CD4-positive, alpha-beta T cell treated with Interleukin-21 for 1 hour (primary cell): ENCODE data around the gene PTPN22.
A peak's percentile ranks its signal among the peaks of the same experiment; 100 is the strongest.

ENCODE experiments used
- DNase-seq: peaks from one replicate; pipeline ENCODE4 v3.0.0-alpha.2; 2020

Gene PTPN22

DNA sequence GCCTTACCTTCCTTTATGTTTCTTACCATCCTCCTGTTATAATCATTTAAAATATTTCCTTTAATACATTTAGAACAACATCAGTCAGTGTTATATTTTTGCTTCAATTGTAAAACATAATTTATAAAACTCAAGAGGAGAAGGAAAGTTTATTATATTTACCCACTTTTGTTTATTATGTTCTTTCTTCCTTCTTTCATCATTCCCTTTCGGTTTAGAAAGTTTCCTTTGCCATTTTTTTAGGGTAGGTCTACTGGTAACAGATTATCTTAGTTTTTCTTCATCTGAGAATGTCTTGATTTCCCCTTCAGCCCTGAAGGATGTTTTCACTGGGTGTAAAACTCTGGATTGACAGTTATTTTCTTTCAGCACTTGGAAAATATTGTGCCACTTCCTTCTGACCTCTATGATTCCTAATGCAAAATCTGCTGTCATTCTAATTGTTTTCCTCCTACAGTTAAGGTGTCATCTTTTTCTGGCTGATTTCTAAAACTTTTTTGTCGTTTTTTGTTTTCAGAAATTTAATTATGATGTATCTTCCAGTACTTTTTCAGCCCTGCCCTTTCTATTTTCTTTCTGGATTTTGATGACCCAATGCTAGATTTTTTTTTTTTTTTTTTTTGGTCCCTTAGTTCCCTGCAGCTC lies 25.0 kb downstream of the PTPN22 start:
- no peak for DNase-seq

DNA sequence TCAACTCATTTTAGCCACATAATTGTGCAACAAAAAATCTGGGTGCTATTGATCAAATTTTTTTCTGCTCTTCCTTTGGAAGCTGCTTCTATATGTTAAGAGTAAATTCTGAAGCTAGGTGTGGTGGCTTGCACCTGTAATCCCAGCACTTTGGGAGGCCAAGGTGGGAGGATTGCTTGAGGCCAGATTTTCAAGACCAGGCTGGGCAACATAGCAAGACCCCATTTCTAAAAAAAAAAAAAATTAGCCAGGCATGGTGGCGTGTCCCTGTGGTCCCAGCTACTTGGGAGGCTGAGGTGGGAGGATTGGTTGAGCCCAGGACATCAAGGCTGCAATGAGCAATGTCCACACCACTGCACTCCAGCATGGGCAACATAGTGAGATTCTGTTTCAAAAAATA lies 35.0 kb downstream of the PTPN22 start:
- DNase-seq = no peak

DNA sequence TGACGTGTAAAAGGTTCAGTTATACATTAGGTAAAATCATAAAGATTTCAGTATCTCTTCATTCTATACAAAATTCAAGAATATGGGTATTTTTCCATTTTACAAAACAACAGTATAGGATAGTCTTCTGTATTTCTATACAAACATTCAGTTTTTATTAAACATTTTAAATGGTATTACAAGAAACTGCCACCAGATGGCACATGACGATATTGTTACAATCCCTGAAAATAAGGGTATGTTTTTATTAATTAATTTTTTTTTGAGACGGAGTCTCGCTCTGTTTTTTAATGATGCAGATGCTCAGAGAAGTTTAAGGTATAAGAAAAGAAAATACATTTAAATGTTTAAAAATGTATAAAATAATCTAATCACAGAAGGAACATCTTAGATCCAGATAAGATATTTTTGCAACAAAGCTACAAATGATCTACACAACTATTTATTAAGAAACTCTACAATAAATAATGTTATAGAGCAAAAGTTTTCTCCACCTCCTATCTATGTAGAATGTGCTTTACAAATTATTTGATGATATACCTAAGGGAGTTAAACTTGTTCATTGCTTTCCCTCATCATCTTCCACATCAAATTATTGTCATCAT lies 35.7 kb downstream of the PTPN22 start:
- DNase-seq = peak; percentile 74

DNA sequence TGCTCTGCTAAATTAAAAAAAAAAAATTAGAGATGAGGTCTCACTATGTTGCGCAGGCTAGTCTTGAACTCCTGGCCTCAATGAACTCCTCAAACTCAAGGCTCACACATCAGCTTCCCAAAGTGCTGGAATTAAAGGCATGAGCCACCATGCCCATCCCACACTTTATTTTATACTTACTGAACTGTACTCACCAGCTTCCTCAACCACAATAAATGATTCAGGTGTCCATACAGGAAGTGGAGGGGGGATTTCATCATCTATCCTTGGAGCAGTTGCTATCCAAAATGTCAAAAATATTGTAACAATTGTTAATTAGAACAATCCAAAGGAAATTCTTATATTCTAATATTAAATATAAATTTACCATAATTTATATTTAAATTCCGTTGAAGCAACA lies 36.8 kb downstream of the PTPN22 start:
- no peak for DNase-seq

DNA sequence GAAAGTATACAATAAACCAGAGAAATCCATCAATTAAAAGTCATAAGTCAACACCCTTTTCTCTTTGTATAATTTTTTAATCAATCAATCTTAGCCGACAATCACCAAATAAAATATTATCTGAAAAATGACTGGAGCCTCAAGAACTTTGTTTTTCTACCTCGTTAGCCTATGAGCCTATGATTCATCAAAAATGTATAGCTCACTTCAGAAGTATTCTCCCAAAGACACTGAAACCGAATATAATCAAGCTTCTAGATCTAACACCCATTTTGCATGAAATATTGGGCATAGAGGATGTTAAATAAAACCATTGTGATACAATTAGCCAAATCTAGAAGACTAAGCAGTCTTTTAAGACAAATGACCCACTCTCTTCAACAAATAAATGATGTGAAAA lies 41.5 kb downstream of the PTPN22 start:
- DNase-seq = no peak

DNA sequence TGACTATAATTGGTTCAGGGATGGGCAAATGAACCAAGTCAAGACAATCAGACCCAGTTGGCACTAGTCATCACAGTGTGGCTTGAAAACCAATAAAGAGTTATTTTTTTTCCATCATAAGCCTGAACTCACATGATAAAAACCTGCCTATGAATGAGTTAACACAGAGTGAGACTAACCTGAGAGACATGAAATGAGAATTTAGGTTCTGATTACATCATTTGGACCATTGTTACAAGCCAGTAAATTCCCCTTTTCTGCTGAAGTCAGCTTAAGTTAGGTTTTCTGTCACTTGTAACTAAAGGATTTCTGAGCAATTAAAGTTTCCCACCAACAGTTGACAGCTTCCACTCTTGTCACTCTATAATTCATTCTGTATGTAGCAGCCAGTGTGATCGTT lies 49.6 kb downstream of the PTPN22 start:
- DNase-seq = no peak

DNA sequence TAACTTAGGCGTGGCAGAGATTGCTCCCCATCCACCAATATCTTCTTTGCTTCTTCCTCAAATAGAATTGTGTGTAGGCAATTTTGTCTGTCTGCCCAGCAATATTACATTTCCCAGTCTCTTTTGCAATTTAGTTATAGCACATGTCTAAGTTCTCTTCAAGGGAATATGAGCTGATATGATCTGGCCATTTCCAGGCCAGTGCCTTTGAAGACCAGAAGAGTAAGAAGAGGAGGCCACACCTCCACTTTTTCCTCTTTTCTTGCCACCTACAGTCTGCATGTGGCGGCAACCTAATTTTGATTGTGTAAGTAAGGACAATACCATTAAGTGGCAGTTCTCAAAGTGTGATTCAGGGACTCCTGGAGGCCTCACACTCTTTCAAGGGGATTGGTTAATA lies 52.9 kb downstream of the PTPN22 start:
- DNase-seq = no peak

DNA sequence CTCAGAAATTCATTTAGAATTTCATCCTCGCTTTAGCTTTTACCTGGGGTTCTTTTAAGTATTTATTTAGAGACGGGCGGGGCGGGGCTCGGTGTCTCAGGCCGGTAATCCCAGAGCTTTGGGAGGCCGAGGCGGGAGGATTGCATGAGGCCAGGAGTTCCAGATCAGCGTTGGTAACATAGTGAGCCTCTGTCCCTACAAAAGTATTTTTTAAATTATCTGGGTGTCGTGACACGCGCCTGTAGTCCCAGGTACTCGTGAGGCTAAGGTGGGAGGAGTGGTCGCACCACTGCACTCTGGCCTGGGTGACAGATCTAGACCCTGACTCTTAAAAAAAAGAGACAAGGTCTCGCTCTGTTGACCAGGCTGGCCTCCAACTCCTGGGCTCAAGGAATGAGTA lies 58.3 kb downstream of the PTPN22 start:
- no peak for DNase-seq

DNA sequence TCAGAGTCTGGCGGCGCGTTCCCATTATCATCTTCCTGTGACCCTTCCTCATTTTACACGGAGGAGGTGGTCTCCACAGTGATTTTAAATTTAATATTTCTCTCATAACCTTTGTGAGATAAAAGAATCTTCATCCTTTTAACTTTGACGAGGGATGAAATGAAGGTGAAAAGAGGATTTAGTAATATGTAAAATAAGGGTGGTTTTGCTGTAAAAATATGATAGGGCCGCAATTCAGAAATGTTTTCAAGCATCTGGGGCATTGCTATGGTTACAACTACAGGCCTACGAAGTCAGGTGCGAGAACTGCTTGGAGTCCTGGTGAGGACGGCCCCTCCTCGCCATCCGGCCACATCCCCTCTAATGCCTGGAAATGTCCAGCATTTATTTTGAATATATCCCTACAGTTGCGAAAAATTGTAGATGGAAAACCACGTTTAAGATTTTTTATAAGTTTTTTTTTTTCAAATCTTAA lies 58.8 kb downstream of the PTPN22 start:
- peak; percentile 61 for DNase-seq

DNA sequence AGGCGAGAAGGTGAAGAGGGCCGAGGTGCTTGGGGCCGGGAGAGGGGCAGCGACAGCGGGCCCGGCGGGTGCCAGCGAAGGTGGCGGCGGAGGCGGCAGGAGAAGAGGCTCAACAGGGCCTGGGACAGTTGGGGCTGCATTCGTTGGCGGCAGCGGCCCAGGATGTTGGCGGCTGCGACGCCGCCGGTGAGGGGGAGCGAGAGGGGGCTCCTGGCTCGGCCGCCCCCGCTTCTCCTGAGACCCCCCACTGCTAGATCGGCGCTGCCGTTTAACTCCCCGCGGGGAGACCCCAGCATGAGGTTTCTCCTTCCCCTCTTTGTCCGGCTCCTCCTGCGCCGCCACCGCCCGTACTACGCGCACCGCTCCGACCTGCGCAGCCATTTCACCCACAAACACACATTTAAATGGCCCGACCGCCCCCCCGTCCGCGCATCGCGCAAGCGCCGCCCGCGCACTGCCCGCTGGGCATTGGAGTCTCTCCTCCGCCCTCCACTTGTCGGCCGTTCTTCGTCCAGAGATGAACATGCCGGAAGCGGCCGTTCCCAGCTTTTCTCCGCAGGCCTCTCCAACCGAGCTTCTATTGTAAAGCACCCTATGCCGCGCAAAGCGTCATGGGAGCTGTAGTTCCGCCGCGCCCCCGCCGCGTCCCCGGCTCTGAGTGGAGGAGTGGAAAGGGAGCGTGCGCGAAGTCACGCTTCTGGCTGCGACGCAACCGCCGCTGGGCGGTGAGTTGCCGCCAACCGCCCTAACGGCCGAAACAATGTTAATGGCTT lies 59.4 kb downstream of the PTPN22 start, which contains the start of gene RSBN1:
Gene RSBN1, minus strand, starts transcription at position 589 of the 773 bp plus-strand sequence. Its CDS starts 64 bp downstream, at position 525.
- DNase-seq = peak; percentile 99

DNA sequence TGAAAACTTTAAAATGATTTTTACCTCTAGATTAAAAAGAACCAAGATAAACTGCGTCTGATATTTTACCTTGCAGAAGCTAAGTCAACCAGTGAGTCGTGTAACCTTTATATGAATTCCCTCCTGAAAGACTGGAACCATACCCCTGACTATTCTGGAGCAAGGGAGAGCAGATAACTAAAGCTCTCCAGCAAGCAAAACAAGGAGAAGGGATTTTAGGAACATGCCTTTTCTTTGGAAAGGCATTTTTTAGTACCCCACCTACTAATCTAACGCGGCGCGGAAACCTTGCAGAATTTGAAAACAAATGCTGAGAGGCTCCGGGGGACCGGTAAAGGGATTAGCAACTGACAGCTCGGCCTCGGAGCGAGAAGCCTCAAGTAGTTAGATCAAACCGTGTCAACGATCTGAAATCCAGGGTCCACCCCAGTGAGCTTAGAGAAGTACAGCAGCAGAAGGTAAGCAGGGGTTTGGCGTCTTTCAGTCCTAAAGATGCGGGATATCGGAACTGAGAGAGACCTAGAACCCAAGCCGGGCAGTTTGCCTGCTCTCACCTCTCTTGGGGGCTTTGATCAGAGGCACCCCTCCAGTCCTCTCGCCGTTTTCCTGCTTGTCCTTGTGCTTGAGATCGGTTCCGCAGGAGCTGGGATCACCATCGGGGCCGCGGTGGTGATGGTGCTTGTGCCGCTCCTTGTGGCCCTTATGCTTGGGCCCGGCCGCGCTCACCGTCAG lies 60.2 kb downstream of the PTPN22 start:
- DNase-seq = peak; percentile 33

DNA sequence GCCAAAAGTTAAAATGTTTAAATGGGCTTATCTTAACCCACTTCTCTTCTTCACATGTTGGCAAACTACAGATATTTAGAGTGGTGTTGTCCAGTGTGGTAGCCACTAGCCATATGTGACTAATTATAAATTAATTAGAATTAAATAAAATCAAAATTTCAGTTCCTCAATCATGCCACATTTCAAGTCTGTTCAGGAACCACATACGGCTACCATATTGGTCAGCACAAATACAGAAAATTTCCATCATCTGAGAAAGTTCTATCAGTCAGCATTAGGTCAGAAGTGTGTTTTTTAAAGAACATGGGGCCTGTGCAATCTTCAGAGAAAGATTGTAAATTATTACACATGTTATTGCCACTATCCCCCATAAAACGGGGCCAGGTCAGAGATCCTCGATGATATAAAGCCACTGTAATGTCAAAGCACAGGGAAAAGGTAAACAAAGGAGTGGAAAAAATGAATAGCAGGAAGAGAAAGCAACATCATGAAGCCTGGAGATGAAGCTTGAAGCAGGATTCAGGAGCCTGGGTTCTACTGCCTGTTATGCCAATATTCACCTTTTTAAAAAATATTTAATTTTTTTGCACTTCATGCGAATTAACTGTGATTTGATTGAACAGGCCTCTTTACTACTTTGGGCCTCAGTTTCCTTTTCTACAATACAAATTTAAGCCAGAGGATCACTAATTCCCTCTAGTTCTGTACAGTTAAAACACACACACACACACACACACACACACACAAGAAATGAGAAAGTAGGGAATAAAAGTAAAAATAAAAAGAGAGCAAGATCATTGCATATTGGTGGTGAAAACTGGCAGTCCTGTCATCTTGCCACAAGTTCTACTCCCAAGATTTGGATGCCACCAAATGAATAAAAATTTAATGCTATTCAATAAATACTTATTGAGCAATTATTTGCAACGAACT lies 61.6 kb downstream of the PTPN22 start:
- no peak for DNase-seq

DNA sequence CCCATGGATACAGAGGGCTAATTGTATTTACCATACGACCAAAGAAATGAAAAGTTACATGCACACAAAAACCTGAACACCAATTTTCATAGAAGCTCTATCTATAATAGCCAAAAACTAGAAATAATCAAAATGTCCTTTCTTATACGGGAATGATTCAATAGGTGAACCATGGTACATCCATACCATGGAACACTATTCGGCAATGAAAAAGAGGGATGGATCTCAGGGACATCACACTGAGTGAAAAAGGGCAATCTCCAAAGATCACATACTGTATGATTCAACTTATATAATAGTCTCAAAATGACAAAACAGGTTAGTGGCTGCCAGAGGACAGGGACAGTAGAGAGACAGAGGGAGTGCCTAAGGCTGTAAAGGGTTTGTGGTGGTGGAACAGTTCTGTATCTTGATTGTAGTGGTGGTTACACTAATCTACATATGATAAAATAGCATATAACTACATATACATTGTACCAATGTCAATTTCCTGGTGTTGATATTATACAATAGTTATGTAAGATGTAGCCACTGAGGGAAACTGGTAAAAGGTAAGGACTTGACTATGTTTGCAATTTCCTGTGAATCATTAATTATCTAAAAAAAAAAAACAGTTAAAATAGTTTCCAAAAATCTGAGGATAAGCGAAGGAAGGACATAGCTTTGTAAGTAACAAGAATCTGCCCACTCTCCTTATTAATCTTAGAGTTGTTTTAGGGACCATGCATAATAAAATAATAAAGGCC lies 62.9 kb downstream of the PTPN22 start:
- DNase-seq = no peak

DNA sequence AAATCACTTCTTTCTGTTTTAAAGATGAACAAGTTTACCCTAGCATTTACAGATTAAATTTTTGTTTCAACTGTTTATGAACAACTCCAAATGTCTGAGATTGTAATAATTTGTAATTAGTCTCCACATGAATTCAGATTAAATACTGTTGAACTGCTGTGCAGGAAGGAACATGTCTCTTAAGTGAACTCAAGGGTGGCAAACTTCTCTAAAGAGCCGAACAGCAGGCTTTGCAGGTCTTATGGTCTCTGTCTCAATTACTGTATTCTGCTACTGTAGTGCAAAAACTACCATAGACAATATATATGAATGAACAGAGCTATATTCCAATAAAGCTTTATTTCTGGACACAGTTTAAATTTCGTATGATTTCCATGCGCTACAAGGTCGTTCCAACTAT lies 65.9 kb downstream of the PTPN22 start:
- no peak for DNase-seq

DNA sequence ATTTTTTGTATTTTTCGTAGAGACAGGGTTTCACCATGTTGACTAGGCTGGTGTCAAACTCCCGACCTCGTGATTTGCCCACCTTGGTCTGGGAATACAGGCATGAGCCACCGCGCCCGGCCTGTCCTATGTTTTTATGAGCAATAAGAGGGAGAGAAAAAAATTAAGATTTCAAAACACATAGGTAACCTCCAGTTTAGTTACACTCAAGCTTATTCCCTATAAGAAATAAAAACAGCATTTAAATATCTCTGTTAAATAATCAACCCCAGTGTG lies 66.3 kb downstream of the PTPN22 start:
- no peak for DNase-seq

DNA sequence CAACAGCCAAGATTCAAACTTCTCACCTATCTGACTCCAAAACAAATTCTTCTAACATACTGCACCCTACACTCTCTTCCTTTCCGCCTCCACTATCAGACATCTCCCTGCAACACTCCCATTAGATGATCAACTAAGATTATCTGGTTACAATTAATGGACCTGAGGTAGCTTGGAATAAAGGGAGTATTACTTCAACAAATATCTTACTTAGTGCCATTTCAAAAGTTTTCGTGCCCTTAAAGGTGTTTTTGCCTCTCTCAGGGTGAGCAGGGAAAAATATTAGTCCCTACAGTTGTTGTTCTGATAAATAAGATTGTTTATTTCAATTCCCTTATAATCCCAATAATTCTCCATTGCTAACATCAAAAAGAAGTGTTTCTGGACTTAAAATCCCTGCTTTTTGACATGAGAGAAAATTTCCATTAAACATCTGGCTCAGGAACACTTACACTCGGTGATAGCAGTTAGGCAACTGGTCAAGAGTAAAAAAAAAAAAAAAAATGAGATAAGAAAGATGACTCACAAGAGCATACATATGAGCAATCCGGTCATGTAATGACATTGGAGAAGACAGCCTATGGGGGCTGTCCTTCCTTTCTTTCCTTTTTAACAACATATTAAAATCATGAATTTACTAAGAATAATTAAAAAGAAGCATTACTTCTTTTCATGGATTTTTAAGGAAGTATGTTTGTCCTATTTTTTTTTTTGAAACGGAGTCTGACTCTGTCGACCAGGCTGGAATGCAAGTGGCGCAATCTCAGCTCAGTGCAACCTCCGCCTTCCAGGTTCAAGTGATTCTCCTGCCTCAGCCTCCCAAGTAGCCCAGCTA lies 66.9 kb downstream of the PTPN22 start:
- no peak for DNase-seq

DNA sequence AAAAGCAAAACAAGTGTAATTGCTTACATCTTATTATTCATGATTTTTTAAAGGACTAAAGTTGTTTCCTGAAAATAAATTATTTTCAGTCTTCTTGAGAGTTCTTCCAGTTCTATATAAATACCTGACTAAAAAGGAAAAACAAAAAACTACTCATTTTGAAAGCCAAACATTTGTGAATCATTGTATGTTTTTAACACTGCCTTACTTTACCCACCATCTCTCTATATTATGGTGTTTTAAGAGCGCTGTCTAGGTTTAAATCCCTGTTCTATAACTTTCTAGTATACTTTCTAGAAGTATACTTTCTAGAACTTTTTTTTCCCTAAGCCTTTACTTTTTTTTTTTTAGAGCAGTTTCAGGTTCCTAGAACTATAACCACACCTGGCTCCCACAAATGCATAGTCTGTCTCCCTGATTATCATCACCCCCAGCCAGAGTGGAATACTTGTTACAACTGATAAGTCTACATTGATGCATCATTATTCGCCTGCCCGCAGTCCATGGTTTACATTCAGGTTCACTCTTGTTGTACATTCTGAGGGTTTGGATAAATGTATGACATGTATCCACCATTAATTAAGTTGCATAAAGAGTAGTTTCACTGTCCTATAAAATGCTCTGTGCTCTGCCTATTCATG lies 69.0 kb downstream of the PTPN22 start:
- DNase-seq = no peak

DNA sequence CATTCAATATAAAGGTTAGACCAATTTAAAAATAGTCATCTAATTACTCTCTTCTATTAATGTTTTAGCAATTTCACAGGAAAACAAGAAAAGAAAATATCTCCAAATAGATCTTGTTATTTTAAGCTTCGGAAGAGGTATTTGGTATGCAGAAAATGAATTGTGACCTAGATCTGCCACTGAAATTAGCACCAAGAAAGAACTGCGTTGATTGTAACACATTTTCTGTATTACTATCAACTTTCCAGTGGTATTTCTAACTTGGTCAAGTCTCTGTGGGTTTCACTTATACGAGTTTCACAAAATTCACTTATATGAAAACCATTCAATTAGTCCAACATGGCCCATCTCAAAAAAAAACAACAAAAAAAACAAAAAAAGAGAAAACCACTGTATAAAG lies 71.0 kb downstream of the PTPN22 start:
- DNase-seq = no peak

DNA sequence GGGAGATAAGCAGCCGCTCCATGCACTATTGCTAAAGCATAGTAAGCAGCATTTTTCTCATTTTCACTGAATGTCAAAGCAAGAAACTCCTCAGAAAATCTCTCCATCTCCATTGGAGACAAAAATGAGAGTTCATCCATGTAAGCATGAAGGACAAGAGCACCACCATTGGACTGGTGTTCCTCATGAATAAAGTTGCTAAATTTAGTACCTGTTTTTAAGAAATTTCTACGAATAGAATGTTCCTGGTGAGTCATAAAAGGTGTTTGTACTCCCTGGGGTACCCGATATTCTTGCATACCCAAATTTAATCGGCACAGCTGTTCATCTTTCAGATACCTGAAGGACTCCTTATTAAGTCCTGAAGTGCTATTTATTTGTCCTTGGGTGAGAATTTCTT lies 74.0 kb downstream of the PTPN22 start:
- DNase-seq = no peak
